HG02588 (cell line): ENCODE results near the gene NR4A1.
A peak's percentile ranks its signal among the peaks of the same experiment; 100 is the strongest.

Source experiments
- ATAC-seq: cut with Tn5 transposase; IDR thresholded peaks from one replicate; pipeline ENCODE4 v1.9.1; 2021; ENCODE audit warnings: mild to moderate bottlenecking, moderate library complexity; ENCODE audit not compliant: unreplicated experiment

The NR4A1 gene

GRCh38 chr12:52018433-52019112, 32.7 kb upstream of the NR4A1 start:
- ATAC-seq: no peak

GRCh38 chr12:52019113-52019770, 32.0 kb upstream of the NR4A1 start:
- no peak for ATAC-seq

DNA sequence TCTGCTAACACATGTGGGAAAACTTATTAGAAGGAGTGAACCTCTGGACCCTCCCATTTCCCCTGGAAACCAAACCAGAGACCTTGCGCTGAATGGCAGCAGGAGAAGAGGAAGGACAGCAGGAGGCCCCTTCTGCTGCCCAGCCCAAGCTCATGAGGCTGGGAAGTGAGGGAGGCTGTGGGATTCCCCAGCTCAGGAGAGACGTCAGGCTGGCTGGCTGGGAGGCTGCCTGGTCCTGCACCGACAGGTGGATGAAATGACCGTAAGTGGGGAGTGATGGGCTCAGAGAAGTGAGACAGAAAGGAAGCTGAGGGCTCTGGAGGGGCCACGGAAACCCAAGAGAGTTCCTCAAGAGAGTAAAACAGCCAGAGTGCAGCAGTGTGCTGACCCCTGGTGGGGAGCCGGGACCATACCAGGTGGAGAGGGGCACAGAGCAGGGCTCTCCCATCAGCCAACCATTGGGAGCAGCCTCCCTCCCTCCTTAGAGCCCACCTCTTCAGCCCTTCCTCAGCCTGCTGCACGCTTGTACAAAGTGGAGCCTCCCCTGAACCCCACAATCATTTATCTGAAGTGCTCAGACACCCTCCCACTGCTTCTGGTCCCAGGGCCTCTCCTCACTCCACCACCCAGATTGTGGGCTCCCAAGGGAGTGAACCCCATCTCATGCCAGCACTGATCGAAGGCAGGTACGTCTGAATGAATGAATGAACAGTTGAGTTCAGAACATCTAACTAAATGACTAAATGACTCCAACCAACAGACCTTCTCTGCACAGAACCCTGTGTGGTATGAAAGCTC, 30.5 kb upstream of the NR4A1 start:
- ATAC-seq: peak; percentile 36

- no peak for ATAC-seq
Observed at GRCh38 chr12:52022841-52023181, 28.4 kb upstream of the NR4A1 start.

GRCh38 chr12:52023182-52023975, 27.9 kb upstream of the NR4A1 start:
- peak; percentile 42 for ATAC-seq

DNA sequence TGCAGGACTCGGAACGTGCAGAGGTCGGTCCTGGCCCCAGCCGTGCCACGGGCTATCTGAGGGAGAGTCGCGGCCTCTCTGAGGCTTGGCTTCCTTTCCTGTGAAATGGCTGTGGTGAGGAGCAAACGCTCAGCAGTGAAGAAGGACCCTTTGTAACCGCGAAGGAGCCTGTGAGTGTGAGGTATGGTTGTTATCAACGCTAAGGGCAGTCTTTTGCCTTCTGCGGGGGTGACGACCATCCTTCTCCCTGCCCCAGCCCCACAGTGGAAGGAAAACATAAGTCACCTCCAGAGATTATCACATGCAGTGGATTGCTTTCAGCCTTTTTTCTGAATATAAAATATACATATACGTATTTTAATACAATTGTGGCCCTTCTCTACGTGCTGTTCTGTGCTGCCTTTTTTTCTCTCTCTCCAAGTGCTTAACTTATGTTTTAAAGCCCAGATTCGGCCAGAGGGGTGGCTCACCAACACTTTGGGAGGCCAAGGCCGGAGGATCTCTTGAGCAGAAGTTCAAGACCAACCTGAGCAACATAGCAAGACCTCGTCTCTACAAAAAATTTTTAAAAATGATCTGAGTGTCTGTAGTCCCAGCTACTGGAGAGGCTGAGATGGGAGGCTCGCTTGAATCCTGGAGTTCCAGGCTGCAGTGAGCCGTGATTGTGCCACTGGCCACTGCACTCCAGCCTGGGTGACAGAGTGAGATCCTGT, 27.1 kb upstream of the NR4A1 start:
- no peak for ATAC-seq

GRCh38 chr12:52024845-52025230, 26.4 kb upstream of the NR4A1 start:
- ATAC-seq: no peak

DNA sequence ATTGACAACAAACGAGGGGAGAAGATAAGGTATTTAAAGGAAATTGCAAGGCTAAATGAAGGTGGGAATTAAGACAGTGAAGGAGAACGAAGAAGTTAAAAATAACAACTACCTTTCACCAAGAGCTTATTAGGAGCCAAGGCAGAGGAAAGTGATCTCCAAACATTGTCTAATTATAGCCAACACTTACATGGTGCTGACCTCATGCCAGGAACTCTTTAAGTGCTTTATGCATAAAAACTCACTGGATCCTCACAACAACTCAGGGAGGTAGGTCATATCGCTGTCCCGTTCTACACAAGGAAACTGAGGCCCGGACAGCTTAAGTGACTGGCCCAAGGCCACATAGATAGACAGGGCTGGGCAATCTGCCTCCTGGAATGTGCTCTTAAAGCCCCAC, 25.0 kb upstream of the NR4A1 start:
- ATAC-seq: no peak

DNA sequence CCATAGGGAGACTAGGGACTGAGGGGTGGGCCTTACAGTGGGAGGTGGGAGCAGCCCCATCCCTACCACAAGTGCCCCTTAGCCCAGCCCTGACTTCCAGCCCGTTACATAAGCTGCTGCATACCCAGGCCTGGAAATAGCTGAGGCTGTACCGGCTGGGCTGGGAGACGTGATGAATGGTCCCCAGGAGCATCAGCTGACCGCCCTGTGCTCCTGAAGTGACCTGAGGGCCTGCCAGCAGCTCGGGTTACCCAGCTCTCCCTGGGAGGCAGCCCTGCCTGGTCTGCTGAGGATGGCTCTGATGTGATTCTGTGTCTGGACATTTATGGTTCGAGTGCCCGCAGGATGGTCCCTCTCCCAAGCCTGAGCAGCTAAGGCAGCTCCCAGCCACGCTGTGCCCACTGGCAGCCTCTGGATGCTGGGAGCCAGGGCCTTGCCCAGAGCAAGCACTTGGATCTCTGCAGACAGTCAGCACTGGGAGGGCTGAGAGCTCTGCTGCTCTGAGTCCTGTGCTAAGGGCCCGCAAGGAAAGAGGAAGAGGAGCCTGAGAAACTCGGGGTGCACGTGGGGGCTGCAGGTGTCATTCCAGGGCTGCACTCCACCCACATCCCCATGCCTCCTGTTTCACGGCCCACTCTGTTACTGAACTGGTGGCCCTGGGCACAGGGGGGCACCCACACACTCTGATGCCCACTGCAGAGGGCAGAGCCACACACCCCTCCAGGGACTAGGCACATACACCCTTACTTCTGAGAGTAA, 24.0 kb upstream of the NR4A1 start:
- ATAC-seq: no peak

DNA sequence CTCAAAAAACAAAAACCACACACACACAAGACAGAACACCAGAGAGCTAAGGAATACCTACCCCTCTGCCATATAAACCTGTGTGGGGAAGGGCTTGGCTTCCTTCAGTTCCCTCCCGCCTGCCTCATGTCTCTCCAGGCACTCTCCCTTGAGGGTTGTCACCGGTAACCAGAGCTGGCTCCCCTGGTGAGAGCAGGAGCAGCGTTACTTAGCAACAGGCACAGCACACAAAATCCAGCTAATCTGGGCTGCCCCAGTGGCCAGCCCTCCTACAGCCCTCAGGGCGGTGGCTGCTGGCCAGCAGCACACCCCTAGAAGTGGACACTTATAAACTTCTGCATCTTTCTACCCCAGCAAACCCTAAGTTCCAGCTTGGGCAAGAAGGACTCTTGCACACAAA, 21.6 kb upstream of the NR4A1 start:
- no peak for ATAC-seq

GRCh38 chr12:52032446-52032803, 18.8 kb upstream of the NR4A1 start:
- ATAC-seq: no peak

DNA sequence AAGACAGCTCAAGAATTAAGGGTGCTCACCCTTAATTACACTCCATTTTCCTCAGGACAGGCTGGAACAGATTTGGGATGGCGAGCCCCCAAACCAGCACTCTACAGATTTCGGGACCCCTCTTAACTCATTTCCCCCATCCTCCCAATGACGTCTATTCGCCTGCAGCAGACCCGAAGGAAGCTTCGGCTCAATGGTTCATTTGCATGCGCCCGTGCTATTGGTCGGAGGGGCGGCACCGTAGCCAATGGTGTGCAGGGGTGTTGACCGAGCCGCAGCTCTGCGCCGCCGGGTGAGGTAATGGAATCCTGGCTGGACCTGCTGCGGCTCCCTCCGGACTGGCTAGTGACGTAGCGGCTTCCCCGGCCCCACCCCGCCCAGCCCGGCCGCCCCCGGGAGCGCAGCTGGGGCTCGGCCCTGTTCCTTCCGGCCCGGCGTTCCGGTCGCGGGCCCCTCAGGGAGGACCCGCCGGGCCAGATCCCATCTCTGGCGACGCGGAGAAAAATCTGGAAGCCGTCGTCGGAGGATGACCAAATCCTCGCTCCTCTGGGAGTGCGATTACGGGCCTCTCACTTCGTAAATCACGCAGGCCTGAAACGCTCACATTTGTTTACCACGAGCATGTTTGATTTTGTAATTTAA, 18.3 kb upstream of the NR4A1 start:
- ATAC-seq: peak; percentile 91

- no peak for ATAC-seq
Observed at GRCh38 chr12:52033446-52034140, 17.6 kb upstream of the NR4A1 start.

- ATAC-seq: no peak
Observed at GRCh38 chr12:52035190-52035589, 16.1 kb upstream of the NR4A1 start.

DNA sequence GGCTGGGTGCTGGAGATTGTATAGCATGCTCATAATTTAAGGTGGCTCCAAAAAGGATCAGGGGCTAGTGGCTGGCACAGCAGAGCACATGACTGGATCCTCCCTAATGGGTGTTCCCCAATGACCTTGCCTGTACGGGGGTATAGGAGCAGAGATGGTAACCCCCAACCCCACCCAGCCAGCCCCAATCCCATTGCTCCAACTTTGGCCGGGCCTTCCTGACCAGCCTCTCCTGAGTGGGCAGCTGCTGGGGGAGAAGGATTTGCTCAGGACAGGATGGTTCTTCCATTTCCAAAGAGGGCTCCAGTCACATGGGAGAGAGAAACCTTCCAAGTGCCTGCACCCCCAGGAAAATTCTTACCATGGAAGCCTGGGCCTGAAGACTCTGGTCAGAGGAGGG, 15.3 kb upstream of the NR4A1 start:
- ATAC-seq: no peak

- peak; percentile 46 for ATAC-seq
Observed at GRCh38 chr12:52036587-52037171, 14.6 kb upstream of the NR4A1 start.

DNA sequence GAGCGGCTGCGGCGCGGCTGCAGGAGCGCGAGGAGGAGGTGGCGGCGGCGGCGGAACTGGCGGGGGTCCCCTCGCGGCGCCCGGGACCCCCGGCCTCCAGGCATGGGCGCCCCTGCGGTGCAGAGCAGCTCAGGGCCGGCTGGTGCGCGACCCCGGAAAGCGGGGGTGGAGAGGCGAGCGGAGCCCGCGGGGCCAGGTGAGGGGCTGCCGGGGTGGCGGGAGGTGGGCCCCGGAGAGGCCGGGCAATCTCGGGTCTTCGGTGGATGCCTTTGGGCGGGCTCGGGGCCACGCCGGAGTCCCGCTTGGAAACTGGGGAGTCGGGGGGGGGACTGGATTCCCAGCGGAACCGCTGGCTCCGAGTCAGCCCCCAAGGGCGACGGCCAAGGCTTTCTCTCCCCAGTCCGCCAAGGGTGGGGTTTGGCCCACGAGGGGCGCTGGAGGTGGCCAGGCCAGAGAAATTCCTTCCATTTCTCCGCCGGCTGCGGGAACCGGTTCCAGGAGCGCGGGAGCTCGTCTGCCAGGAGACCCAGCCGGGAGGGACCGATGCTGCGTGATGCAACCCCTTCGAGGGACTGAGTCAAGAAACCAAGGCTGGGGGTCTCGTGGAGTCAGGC, 13.9 kb upstream of the NR4A1 start:
- no peak for ATAC-seq

DNA sequence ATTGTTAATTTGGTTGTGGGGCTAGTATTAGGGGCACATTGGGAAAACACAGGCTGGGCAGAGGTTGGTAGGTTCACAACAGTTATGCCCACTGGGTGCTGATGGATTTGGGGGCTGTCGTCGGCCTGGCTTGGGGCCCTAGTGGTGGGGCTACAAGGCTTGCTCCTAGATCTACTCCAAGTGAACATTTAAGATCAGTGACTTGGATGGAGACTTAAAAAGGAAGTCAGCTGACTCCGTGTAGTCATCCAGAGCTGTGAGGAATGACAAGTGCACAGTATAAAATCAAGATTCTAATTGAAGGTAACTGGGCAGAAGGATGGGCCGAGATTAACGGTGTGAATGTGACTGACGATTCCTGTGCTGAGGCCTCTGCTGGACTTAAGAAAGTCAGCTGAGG, 12.8 kb upstream of the NR4A1 start:
- ATAC-seq: no peak
